ENCODE measurements around the gene CDS1.
A peak's percentile ranks its signal among the peaks of the same experiment; 100 is the strongest.
"Not testable (repeated sequence)": the region's sequence is repeated elsewhere in the genome, so short reads cannot be mapped to it uniquely, and the experiment has no call there.

The CDS1 gene

DNA sequence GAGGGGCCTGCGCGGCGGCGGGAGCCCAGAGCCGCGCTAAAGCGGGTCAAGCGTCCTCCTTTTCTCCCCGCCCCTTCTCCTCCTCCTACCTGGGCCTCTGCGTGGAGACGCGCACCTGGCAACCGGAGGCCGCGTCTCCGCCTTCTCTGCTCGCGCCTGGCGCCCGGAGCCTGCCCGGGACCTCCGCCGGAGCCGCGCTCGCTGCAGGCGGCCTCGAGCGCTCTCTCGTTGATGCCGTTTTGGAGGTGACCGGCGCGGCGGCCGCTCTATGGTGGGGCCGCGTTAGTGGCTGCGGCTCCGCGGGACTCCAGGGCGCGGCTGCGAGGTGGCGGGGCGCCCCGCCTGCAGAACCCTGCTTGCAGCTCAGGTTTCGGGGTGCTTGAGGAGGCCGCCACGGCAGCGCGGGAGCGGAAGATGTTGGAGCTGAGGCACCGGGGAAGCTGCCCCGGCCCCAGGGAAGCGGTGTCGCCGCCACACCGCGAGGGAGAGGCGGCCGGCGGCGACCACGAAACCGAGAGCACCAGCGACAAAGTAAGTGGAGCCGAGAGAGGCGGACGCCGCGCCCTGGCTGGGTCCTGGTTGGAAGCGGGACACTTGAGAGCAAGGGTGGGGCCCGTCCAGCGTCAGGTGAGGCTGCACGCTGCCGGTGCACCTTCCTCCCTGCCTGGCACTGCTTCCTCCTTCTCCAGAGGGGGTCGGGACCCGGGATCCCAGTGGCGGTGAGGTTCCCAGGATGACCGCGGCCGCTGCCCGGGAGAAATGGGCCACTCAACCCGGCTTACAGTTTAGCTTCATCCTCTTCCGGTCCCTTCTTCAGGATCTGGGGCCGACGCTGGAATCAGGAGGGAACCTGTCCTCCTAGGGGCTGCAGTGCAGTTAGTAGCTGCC lies at the start of gene CDS1:
CDS1 (plus strand) TSS at position 140 of the 888 bp plus-strand sequence; CDS start at position 415, 275 bp downstream.
- DNase-seq, result no peak

GRCh38 chr4:84535901-84536300 lies 47.0 kb upstream of the CDS1 start:
- DNase-seq, result no peak

- no peak for DNase-seq
These were observed 37.8 kb upstream of the CDS1 start for GRCh38 chr4:84545093-84545492.

- DNase-seq, result no peak
These were observed 35.7 kb upstream of the CDS1 start for GRCh38 chr4:84547211-84547610.

DNA sequence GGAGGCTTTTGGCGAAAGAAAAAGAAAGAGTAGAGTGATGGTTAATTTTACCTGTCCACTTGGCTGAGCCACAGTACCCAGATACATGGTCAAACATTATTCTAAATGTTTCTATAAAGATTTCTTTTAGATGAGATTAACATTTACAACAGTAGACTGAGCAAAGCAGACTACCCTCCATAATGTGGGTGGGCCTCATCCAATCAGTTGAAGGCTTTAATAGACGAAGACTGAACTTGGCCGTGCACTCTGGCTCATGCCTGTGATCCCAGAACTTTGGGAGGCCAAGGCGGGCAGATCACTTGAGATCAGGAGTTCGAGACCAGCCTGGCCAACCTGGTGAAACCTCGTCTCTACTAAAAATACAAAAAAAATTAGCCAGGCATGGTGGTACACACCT lies 33.7 kb upstream of the CDS1 start:
- DNase-seq, result not testable (repeated sequence)

DNA sequence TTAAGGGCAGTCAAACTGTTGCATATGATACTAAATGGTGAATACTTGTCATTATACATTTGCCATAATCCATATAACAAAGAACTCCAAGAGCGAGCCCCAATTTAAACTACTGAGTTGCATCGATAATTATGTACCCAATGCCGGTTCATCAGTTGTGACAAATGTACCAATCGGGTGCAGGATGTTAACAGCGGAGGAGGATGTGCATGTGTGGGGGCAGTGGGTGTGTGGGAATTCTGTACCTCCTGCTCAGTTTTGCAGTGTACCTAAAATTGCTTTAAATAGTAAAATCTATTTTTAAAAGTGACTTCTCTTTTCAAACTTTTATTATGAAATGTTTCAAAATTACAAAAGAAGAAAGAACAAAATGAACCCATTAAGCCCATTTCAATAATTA lies 20.8 kb upstream of the CDS1 start:
- DNase-seq, result no peak

- DNase-seq, result no peak
These were observed 19.9 kb upstream of the CDS1 start for GRCh38 chr4:84563002-84563401.

DNA sequence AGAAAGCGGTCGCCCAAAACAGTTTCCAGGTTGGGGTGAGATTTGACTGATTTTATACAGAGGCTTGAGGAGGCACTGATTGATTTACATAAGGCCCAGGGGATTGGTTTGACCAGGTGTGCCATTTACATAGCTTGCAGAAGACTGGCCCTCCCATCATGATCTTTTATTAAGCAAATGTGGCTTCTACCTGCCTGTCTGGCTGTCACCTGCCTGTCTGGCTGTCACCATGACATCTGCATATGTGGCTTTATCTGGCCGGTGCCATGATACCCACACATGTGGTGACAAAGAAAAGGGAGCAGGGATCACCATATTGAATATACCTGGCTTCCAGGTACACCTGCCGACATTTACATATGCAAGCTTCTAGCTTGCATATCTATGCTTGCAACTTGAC lies 17.0 kb upstream of the CDS1 start:
- DNase-seq, result no peak

DNA sequence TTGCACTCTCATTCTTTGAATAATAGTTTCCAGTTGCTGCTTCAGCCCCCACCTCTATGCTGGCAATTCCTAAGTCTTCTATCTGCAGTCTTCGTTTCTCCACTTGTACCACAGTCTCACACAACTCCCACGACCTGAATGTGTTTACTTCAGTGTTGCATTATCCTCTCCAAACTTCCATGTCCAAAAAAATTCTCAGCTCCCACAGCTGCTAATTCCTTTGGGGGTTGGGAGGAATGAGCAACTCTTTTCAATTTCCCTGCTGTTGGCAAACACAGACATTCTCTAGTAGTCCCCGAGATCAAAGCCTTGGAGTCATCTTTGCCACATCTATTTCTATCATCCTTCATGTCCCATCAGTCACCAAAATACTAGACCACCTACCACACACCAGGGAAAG lies 14.4 kb upstream of the CDS1 start:
- DNase-seq, result no peak

DNA sequence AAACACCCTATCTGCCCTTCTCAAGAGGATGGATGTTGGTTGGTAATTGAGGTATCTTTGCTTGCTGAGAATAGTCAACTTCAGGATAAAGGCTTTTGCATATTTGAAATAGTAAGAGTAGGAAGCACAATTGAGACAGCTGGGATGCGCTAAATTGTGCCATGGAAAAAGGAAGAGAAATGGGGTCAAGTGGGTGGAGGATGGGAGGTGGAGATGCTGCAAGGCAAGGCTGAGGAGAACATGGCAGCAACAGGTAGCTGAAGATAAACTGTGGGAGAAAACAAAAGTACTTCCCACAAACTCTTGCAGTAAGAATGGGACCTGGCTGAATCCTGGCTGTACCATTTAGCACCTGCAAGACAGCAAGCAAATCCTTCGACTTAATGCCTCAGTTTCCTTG lies 13.9 kb upstream of the CDS1 start:
- no peak for DNase-seq

DNA sequence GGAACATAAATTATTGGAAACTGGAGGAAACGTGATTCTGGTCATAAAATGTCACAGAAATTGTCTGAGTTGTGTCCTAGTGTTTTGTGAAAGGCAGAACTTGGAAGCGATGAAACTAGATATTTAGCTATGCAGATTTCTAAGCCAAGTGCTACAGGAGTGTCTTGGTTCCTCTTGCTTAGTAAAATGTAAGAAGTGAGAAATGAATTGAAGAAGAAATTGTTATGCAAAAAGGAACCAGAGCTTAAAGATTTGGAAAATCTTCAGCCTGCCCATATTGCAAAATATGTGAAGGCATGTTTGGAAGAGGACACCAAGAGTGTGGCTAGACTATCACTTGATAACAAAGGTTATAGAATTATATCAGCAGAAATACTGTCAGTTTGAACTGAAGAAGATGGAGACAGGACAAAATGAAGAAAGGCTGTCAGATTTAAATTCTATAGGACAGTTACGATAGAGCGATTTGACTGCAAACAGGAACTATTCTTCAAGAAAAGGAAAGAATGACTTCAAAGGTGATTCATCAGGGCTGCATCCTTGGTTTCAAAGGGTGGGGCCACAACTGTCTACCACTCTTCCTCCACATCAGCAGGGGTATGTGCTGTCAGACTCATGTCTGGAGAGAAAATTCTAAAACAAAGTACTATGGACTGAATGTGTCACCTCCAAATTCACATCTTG lies 9.4 kb upstream of the CDS1 start:
- no peak for DNase-seq

DNA sequence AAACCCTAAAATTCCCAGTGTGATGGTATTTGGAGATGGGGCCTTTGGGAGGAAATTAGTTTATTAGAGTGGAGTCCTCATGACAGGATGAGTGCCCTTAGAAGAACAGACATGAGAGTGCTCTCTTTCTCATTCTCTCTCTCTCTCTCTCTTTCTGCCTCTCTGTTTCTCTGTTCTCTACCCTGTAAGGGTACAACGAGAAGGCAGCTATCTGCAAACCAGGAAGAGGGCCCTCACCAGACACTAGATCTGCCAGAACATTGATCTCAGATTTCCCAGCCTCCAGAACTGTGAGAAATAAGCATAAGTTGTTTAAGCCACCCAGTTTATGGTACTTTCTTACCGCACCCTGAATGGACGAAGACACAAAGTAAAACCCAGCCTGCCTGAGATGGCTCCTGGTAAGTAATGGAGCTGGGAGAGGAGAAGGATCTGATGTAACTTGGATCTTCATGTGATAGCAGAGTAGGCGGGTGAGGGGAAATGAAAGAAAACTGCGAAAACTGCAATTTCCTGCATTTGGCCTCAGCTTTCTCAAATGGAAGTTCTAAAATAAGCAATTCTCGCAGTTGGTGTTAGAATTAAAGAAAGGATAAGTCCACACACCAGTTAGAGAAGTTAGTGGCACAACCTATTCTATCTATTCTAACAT lies 8.7 kb upstream of the CDS1 start:
- no peak for DNase-seq

DNA sequence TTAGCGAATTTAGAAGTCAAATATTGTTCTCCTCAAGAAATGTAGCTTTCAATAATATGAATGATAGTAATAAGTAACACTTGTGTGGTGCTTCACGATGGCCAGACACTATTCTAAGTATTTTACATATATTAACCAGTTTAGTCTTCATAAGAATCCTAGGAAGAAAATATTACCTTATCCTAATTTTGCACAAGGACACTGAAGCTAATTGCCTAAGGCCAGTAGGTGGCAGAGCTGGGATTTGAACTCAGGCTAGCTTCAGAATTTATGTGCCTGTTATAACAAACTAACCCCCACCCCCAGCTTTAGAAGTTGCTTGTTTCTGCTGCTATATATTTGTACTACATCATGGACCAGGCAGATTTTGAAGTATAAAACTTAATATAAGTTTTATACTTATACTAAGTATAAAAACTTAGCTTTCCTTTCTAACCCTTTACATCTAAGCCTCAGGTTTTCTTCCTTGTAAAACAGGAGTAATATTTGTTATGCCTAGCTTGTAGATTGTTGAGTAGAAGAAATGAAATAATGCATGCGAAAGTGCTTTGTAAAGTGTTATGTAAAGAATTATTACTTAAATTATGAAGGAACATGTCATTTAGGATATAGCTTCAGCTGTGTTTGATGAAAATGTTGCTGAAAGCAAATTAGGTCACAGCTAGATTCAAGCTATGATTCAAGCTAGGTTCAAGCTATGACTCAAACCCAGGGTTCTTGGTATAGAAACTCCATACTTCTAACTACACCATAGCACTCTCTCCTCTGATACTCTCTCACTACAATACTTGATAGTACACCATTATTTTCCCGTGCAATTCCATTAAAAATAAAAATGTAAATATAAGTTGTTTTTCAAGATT lies 4.2 kb upstream of the CDS1 start:
- peak; percentile 25 for DNase-seq

DNA sequence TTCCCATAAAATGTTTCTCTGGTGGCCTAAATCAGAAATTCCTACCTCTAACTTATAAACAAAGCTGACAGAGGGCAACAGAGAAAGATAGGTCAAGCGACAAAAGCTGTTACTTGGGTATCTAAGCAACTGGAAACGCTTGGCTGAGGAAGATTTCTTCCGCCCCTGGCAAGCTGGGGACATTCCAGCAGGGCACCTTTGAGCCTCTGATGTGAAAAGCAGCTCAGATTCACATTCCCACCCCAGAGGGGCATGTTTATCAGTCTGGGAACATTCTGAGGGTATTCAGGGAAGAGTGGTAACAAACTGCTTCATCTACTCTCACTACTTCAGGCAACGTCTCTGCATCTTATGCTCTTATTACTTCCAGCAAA lies 3.5 kb upstream of the CDS1 start:
- no peak for DNase-seq

DNA sequence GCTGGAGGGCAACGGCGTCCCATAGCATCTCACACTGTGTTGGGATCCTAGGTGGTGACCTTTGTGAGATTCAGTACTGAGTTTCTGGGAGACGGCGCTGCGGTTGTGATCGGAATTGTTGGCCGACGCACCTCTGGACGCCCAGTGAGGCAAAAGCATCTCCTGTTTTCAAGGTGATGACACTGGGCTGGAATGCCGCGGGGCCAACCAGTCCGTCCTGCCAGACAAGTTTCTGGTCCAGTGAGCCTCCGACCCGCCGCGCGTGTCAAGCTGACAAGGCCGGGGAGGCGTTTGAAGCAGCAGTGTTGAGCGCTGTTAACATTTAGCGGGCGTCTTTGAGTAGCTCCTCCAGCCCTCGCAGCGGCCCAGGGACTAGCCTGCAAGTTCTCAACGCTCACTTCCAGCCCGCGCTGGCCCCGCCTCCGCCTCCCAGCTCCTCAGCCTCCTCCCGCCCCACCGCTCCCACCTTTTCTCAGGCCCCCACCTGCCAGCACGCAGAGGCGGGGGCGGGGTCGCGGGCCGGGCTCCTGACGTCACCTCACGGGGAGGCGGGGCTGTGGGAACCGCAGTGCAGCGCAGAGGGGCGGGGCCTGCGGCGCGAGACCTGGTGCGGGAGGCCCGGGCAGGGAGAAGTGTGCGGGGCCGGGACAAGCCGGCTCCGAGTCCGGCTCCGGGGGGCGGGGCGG lies 482 bp upstream of the CDS1 start:
- DNase-seq, result peak; percentile 1

DNA sequence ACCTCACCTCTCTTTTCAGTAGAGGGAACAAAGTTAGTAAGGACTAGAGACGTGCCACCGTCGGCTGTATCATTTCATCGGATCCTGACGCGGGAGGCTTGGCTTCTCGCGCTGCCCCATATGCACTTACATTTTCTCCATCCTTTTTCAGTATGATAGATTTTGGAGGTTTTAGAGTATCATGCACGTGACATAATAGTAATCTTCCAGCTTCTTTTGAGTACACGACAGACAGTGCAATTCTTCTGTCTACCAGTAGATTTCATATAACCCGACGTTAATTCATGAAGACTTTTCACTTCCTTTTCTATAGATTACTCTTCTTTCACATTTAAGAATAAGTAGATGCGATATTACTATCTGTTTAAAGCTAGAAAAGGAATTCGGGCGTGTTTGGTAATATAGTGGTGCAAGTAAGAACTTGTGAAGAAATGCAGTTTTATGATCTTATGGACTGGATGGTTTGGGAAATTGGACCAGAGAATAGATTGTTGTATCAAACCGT lies 1.0 kb downstream of the CDS1 start:
- DNase-seq, result no peak

- no peak for DNase-seq
These were observed 2.3 kb downstream of the CDS1 start for GRCh38 chr4:84585251-84585650.

- DNase-seq, result no peak
These were observed 11.8 kb downstream of the CDS1 start for GRCh38 chr4:84594724-84595123.

DNA sequence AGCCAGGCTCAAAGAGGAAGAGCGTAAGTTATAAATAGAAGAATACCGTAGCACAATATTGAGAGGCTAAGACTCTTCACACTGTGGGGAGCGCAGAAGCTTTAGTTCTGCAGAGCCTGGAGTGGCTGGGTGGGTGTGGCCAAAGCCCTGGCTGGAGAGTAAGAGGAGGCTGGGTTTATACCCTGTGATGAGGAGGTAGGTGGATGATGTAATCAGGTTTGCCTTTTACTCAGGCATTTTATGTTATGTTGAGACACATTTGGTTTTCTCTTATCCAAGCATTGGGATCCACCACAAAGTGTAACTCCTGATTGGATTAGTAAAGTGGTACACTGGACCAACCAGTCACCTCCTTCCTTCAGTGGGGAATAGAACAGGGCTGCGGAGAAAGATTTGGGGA lies 13.9 kb downstream of the CDS1 start:
- no peak for DNase-seq

- DNase-seq, result no peak
These were observed 14.5 kb downstream of the CDS1 start for GRCh38 chr4:84597450-84597849.

DNA sequence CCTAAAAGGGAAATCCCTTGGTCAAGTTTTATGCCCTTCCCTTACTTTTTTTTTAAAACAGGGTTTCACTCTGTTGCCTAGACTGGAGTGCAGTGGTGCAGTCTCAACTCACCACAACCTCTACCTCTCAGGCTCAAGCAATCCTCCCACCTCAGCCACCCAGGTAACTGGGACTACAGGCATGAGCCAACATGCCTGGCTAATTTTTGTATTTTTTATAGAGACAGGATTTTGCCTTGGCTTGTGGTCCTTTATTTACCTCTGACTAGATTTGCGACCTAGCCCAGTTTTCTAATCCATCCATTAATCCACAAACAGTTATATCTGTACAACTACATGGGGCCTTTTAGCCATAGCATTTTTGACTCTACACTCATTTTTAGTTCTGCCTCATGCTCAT lies 23.7 kb downstream of the CDS1 start:
- no peak for DNase-seq

GRCh38 chr4:84611531-84611930 lies 28.6 kb downstream of the CDS1 start:
- no peak for DNase-seq
